ENCODE data around the gene SLC47A1.
"Not testable (repeated sequence)": the region's sequence is repeated elsewhere in the genome, so short reads cannot be mapped to it uniquely, and the experiment has no call there.

SLC47A1 gene

DNA sequence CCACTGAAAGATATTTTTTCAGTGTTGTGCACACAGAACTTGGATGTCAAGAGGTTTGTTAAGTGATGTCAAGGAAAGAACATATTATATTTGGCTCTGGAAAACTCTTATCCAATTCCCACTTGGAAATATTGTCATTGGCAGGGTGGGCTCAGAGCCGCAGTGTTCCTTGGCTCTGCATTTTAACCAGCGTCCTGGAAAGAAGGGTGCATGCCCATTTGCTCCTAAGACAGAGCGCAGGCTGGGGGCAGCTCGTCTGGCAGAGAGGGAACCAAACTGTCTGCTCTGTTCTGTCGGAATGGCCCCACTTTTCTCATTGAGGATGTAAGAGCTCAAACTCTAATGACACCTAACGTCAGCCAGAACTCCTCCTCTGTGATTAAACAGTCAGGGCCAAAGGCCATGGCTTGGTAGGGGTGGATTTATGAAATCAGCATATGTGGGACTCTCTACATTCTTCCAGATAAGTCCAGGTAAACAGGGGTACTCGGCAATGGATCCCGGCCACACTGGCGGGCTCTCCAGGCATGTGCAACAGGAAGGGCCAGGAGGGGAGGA is 18.0 kb downstream of the SLC47A1 start:
- DNase-seq (ENCODE audit: low spot score) = no peak

DNA sequence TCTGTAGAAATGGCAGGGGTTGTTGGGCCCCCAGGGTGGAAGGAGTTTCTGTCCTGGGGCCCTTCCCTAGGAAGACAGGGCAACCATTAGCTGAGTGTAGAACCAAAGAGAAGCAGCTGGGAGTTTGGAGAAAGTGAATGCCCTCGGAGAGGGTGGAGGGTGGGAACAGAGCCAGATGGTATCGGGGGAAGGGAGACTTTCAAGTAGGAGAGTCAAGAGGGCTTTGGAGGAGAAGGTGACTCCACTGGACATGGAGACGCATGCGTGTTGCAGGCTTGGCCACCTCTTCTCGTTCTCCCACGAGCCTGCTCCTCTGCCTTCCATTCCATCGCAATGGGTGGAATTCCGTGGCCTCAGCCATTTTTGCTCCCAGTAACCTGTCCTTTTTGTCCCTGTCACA is 19.4 kb downstream of the SLC47A1 start:
- DNase-seq (ENCODE audit: low spot score) = no peak

DNA sequence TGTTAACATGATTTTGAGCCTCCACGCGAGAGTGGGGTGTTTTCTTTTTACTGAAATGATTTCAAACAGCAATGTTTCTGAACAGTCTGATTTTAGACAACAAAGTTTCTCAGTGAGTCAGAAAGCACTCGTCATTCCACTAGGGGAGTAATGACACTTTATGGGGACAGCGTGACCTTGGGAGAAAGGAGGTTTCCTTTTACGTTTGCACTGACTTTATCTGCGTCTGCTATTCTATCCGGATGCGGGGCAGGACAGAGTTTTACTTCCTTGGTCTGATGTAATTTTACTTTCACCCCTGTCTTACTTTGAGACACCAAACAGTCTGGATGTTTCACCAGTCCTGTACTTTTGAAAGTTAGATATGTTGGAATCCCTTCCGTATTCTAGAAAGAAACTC is 20.7 kb downstream of the SLC47A1 start:
- DNase-seq (ENCODE audit: low spot score) = no peak

DNA sequence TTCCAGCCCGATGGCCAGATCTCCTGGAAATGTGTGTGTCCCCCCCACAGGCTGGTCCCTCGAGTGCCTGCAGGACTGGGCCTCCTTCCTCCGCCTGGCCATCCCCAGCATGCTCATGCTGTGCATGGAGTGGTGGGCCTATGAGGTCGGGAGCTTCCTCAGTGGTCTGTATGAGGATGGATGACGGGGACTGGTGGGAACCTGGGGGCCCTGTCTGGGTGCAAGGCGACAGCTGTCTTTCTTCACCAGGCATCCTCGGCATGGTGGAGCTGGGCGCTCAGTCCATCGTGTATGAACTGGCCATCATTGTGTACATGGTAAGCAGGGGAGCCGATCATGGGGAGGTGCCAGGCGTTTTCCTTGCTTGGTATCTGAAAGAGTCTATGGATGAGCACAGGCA is 22.1 kb downstream of the SLC47A1 start:
- DNase-seq (ENCODE audit: low spot score) = no peak

DNA sequence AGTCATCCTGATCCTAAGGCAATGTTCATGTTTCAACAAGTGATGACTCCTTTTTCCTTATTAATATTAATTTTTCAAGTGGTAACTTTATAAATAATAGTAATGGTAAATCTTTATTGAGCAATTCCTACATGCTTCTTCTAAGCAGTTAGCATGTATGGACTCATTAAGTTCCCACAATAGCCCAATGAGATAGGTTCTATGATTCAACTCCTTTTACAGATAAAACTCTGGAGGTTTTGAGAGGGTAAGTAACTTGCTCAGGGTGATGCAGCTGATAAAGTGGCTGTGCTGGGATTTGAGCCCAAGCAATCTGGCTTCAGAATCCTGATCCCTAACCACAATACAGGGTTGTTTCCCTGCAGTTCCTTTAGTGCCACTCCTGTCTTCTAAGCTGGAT is 25.3 kb downstream of the SLC47A1 start:
- no peak for DNase-seq (ENCODE audit: low spot score)

DNA sequence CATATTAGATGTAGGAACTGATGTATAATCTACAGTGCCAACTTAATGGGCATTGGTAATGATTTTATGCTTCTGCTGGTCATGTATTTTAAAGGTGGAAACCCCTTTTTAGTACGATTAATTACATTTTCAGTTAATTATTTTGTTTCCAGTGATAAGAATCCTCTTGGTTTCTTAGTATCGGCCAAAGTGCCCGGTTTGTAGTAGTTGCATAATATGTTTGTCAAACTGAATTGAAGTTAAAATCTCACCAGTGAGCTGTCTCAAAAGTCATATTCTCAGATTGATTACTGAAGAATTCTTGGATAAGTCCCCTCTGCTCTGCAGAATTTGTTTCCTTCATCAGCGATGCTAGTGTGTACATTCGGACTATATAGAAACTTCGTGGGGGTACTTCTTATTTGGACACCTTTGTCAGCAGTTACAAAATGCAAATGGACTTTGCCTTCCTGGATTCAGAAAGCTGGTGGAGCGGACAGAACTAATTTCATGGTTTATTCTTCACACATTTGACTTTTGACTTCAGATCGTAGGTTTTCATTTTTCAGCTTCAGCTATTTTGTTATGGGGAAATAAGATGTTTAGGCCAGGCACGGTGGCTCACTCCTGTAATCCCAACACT is 28.2 kb downstream of the SLC47A1 start:
- no peak for DNase-seq (ENCODE audit: low spot score)

DNA sequence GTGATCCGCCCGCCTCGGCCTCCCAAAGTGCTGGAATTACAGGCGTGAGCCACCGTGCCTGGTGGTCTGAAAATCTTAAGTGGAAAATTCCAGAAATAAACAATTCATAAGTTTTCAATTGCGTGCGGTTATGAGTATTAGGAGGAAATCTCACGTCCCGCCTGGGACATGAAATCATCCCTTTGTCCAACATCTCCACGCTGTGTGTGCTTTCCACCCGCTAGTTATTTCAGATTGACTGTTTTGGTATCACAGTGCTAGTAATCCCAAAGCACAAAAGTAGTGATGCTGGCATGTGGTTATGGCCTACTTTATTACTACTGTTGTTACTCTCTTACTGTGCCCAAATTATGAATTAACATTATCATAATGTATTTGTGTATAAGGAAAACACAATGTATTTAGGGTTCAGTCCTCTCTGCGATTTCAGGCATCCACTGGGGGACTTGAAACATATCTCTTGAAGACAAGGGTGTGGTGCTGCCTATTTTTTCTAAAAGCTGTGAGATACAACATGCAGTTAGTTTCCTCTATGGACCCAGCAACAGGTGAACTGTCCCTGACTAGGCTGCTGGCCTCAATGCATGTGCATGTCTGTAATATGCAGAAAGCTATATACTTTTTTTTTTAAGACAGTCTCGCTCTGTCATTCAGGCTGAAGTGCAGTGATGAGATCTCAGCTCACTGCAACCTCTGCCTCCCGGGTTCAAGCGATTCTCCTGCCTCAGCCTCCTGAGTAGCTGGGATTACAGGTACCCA is 32.3 kb downstream of the SLC47A1 start:
- no peak for DNase-seq (ENCODE audit: low spot score)

DNA sequence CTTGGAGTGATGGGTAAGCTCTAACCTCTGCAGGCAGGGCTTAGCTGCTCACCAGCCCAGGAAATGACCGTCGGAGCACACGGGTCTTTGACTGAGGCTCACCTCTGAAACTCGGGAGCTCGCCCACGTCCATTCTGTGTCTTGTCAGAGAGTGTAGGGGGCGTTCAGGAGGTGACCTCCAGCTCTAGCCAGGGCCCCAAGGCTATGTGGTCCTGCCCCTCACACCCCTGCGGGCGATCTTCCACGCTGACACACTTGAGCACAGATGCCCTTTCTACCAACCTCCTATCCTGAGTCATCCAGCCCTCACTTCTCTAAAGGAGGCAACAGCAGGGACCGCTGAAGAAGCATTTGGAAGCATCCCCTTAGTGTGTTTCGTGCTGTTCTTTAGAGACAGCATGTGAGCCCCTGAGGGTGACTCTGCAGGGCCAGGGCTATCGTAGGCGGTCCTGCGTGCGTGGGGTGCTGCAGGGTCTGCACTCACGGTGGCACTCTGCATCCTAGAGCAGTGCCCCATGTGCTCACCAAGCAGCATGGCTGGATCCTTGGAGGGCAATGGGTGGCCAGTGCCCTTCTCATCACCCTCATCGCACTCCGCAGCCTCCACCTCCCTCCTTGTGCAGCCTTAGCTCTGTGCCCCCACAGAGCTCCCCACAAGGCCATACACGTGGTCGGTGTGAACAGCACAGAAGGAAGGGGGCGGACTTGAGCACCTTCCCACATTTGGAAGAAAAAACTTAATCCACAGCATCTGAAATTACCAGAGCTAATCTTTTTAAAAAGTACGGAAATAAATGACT is 33.8 kb downstream of the SLC47A1 start:
- DNase-seq (ENCODE audit: low spot score) = no peak

DNA sequence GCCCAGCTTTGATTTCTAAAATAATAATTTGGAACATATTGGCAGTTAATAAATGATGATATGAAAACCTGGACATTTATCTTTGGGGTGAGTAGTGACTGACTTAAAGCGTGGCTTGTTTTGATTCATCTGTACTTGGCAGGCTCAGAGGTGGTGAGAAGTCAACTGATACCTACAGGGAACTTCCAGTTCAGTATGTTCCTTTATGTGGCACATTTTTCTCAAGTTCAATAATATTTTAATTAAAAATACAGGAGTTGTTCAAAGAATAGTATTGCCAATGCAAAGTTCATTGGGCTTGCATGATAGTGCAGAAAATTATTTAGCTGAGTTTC is 34.3 kb downstream of the SLC47A1 start:
- DNase-seq (ENCODE audit: low spot score) = no peak

DNA sequence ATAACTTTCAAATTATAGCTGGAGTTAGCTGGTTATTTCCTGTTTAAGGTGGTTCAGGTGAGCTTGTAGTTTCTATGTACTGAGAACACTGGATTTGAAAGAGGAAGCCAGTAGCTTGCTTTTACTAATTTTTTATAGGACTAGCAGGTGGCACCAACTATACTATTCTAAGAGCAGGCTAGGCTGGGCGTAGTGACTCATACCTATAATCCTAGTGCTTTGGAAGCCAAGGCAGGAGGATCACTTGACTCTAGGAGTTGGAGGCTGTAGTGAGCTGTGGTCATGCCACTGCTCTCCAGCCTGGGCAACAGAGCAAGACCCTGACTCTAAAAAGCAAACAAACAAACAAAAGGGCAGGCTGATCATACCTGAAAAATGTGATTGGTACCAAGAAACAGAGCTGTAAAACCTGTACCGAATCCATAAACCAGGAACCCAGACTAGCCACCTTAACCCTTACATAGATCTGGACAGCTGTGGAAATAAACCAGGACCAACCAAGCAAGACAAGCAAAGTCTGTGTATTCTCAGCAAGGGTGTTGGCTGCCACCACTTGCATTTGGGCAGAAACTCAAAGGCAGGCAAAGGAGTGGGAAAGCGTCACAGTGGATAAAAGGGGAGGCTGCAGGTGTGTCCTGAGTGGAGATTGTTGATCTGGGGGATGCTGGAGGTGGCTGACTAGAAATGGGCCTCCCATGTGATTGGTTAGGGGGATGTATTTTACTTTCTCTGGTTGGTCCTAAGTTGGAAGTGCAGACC is 36.3 kb downstream of the SLC47A1 start:
- DNase-seq (ENCODE audit: low spot score) = no peak

DNA sequence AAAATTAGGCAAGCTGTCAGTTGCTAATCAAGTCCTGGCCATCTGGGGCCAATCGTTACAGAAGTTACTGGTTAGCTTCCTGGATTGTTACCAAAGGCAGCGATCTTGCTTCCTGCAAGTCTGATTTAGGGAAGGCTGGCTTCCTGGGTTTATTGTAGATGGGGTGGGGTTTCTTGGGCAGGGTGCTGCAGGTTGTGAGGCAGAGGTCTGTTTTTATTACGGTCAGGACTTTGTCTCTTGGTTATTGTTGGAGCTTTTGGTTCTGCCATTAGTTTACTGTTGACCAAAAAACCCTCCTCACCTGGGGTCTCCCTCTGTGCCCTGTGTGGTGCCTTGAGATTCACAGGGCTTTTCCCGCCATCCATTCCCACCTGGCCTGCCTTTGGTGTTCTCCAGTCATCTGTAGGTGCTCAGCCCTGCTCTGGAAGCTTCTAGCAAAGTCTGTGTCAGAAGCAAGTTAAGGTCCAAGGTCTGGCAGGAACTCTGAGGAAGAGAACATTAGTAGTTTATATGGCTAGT is 36.9 kb downstream of the SLC47A1 start:
- DNase-seq (ENCODE audit: low spot score) = no peak

DNA sequence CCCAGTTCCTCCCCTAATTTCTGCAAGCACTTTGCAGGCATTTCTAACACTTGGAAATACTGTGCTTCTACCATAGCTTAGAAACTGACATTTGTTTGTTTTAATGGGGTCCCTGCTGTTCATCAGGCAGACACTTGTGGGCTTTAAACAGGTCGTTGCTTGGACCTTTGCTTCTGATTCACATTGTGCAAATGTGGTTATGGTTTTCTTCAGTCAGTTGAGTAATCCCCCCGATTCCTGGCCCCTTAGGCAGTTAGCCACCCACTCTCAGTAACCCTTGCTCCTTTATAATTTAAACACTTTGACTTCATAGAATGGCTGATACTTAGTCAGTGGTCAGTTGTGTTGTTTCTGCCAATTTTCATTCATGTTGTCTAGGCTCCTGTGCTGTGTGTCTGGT is 39.4 kb downstream of the SLC47A1 start:
- DNase-seq (ENCODE audit: low spot score) = no peak

DNA sequence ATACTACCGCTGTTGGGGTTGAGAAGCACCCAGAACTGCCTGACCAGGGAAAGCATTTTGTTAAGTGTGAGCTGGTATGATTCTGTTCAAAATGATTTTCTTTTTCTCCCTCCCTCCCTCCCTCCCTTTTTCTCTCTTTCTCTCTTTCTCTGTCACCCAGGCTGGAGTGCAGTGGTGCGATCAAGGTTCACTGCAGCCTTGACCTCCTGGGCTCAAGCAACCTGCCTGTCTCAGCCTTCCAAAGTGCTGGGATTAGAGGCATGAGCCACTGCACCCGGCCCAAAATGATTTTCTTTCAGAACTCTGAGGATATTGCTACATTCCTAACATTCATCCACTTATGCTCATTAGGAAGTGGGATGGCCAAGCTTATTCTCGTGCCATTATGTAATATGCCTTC is 41.3 kb downstream of the SLC47A1 start:
- DNase-seq (ENCODE audit: low spot score) = no peak

DNA sequence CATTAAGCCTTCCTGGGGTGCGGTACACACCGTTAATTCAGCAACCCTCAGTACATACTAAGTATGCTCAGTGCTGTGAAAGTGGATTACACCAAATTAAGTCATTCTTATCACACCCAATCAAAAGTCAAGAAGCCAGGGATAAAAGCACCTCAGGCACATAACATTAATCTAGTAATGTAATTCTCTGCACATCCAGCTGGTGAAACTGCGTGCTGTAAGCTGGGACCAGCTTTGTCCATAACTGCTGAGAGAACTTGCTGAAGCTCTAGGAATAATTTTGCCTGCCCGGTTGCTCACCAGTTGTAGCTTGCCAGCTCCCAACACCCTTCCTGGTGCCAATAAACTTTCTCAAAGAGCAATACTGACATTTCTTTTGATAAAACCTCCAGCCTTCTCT is 44.9 kb downstream of the SLC47A1 start:
- no peak for DNase-seq (ENCODE audit: low spot score)

DNA sequence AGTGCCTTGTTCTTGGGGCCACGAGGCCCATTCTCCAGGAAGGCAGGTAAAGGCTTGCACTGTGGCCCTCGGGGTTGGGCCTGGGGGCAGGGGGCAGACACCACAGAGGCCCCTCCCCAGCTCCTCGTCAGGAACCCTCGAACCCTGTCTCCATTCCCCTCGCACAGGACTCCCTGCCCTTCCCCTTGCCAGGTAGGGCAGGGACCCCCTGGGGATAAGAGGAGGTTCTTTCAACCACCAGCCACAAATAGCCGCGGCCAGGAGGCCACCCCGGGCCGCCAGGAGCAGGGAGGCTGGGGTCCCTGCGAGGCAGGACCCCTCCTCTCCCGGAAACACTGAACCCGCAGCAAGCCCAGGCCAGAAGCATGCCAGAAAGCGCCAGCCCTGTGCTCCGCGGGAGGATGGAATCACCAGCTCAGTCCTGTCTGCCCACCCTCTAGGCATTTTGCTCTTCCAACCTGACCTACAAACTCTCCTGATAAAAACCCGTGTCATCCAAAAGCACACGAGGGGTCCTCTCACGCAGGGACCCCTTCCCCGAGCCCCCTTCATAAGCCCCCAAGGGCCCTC is 45.6 kb downstream of the SLC47A1 start:
- DNase-seq (ENCODE audit: low spot score) = no peak

DNA sequence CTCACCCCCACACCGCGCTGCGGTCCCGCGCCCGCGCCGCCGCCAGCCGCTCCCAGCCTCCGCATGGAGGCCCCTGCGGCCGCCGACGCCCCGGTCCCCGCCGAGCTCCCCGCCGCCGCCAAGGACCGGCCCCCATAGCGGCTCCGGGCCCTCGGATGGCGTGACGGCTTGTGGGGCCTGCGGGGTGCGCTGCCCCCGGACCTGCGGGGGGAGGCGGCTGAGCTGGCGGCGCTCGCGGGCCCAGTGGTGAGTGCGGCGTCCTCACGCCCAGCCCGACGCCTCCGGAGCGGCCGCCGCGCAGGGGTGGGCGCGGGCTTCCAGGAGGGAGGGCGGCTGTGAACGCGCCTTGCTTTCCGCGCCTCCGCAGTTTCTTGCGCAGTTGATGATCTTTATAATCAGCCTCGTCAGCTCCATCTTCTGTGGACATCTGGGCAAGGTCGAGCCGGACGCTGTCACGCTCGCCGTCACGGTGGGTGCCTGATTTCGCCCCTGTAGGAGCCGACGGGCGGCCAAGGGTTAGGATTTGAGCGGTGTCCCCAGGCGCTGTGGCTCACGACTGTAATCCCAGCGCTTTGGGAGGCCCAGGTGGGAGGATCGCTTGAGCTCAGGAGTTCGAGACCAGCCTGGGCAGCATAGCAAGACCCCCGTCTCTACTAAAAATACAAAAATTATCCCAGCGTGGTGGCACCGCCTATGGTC is 46.4 kb downstream of the SLC47A1 start:
- DNase-seq (ENCODE audit: low spot score) = no peak

DNA sequence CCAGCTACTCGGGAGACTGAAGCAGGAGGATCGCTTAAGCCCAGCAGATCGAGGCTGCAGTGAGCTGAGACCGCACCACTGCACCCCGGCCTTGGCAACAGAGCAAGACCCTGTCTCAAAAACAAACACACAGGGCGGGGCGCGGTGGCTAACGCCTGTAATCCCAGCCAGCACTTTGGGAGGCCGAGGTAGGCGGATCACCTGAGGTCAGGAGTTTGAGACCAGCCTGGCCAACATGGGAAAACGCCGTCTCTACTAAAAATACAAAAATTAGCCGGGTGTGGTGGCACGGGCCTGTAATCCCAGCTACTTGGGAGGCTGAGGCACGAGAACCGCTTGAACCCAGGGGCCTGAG is 46.9 kb downstream of the SLC47A1 start:
- DNase-seq (ENCODE audit: low spot score) = not testable (repeated sequence)

DNA sequence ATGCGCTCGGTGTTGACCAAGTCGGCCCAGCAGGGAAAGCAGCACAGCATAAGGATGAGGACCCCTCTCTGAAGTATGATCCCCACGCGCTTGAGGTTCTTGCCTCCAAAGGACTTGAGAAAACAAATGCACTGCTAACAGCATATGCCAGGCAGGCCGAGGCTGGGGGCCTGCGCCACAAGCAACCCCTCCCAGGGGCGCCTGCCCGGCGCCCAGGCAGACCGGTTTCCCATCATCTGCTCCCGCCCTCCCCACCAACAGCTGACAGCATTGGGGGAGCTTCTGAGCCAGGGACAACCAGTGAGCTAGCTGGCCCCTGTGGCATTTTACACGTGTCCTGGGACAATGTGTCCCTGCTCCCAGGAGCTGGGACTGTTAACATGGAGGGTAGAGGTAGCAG is 48.5 kb downstream of the SLC47A1 start:
- not testable (repeated sequence) for DNase-seq (ENCODE audit: low spot score)

DNA sequence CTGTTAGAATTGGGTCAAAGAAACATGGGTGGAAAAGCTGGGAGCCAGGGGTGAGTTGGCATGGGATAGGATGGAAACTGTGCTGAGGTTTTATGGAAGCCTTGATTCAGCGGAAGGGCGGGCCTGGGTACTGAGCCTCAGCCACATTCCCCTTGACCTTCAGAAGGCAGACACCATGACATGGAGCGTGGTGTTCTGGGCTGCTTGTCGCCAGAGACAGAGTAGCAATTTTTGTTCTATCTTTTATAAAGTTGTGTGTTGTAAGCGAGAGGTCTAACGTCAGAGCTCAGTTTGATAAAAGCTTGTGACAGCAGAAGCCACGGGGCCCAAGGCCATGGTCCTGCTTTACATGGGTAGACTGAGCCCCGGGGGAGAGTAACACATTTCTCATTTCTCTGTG is 50.2 kb downstream of the SLC47A1 start:
- no peak for DNase-seq (ENCODE audit: low spot score)

DNA sequence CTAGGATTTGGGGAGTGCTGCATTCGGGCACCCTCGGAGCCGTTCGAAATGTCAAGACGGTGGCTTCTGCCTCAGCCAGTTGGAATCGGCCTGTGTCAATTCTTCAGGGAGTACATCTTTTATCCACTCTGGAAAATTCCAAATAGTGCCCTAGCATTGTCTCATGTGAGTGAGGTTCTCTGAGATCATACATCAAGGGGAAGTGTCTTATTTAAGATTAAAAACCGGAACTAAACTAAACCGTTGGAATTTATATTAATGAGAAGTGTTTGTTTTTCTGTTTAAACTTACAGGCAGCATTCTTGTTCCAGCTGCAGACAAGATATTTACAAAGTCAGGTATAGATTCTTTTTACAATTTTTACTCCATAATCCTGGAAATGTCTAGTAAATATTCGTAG is 56.8 kb downstream of the SLC47A1 start:
- DNase-seq (ENCODE audit: low spot score) = no peak

DNA sequence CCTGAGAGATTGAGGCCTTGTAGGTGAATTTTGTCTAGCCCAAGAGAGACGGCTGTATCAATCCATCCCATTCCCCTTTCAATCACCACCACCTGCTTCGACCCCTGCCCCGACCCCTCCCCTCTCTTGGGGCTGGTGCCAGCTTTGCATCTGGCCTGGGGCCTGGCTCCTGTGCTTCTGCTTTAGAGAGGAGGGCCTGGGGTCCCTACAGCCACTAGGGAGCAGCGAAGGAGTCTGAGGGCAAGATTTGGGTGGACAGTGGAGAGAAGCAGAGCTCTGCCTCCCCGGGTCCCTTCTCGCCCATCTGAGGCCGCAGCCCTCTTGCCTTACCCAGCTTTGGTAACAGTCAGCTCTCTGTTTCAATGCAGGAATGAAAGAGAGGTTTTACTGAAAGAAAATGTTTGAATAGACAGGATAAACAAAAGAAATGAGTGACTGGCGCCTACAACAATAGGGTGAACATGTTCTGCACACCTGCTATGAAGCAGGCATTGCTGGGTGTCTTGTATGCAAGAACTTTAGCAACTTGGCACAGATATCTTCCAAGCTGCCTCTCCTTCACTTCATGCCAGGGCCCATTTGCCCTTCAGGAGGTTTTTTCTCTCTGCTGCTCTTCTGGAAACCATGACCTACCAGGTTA is 57.4 kb downstream of the SLC47A1 start:
- DNase-seq (ENCODE audit: low spot score) = no peak
